Thoracic aorta (tissue), 2 donors: Measurements from ENCODE around the gene SGPL1. TPM values are rescaled to one million over a fixed set of nuclear protein-coding genes. Genes with fewer than 3 reads are reported as not detected.
"Not testable (repeated sequence)": the region's sequence is repeated elsewhere in the genome, so short reads cannot be mapped to it uniquely, and the experiment has no call there.

Experiments used
- ATAC-seq: fragments of 150-250 bp; one replicate; pipeline ENCODE4 v1.8.0; 2017; ENCODE audit warnings: low read depth; ENCODE audit not compliant: insufficient number of reproducible peaks, low FRiP score
- DNase-seq: peaks from one replicate; pipeline ENCODE4 v3.0.0-alpha.2; 2020; ENCODE audit warnings: low spot score
- H3K27ac ChIP-seq, 2 donors: fragments of 200-600 bp; sonication (generic); 1 replicate in 1 of 2; 2 replicates in 1 of 2; pipeline ENCODE4 v1.5.1; 2016; ENCODE audit warnings: mild to moderate bottlenecking in 2 of 2, moderate library complexity in 2 of 2
- H3K27me3 ChIP-seq: fragments of 200-600 bp; sonication (generic); replicated peaks from 2 replicates; pipeline ENCODE4 v1.6.0; 2016; ENCODE audit warnings: mild to moderate bottlenecking; ENCODE audit not compliant: insufficient read depth
- H3K36me3 ChIP-seq: fragments of 200-600 bp; sonication (generic); one replicate; pipeline ENCODE4 v1.5.1; 2016
- H3K4me1 ChIP-seq, 2 donors: fragments of 200-600 bp; sonication (generic); 1 replicate in 1 of 2; 2 replicates in 1 of 2; pipeline versions ENCODE4 v1.5.1 to v1.6.0; 2016; ENCODE audit warnings: low read depth in 2 of 2, mild to moderate bottlenecking in 1 of 2; ENCODE audit not compliant: control insufficient read depth in 1 of 2
- H3K4me3 ChIP-seq: fragments of 200-600 bp; sonication (generic); 2 replicates; pipeline ENCODE4 v1.5.1; 2016; ENCODE audit warnings: mild to moderate bottlenecking
- H3K9me3 ChIP-seq: fragments of 200-600 bp; sonication (generic); 2 replicates; pipeline ENCODE4 v1.5.1; 2016
- CTCF ChIP-seq: fragments of 200-600 bp; sonication (generic); IDR thresholded peaks from one replicate; pipeline ENCODE4 v1.5.1; 2019; ENCODE audit warnings: antibody characterized with exemption
- total RNA-seq, 2 donors: library from RNA; depleted of rRNA; stranded (reverse); fragments of >200 nt; gene quantifications; one replicate each; pipeline versions ENCODE4 v1.1.0 to v1.2.3, GENCODE V29; 2016

Gene SGPL1
- total RNA-seq, 2 donors from 2014 or later = 15.0 to 26.0 TPM

- no peaks in the 10 kb centered on the region for H3K36me3 ChIP-seq
- no peak overlapping the region for H3K27ac ChIP-seq
- ATAC-seq (no peak), DNase-seq (no peak)
- no peak overlapping the region for H3K4me3 ChIP-seq
- H3K4me1 ChIP-seq = no peaks in the 10 kb centered on the region
- no peaks in the 10 kb centered on the region for H3K27me3 ChIP-seq
- no peaks in the 10 kb centered on the region for H3K9me3 ChIP-seq
- TF ChIP-seq CTCF = no peak
Measured at GRCh38 chr10:70917635-70918034, 101.9 kb downstream of the SGPL1 start.

GRCh38 chr10:70918851-70919530, 103.2 kb downstream of the SGPL1 start:
- no peak for TF ChIP-seq CTCF
- ATAC-seq = no peak
- H3K9me3 ChIP-seq = no peaks in the 10 kb centered on the region
- DNase-seq = no peak
- no peak overlapping the region for H3K27ac ChIP-seq
- H3K4me1 ChIP-seq = no peaks in the 10 kb centered on the region
- H3K27me3 ChIP-seq = no peaks in the 10 kb centered on the region
- no peaks in the 10 kb centered on the region for H3K36me3 ChIP-seq
- H3K4me3 ChIP-seq = no peak overlapping the region

GRCh38 chr10:70919906-70920305, 104.2 kb downstream of the SGPL1 start:
- not testable (repeated sequence) for ATAC-seq, H3K27me3 ChIP-seq, DNase-seq

GRCh38 chr10:70920519-70920918, 104.8 kb downstream of the SGPL1 start:
- peaks cover 0 to 4% of the 10 kb centered on the region in 2 donors for H3K4me1 ChIP-seq
- no peak overlapping the region for H3K27ac ChIP-seq
- H3K27me3 ChIP-seq = no peaks in the 10 kb centered on the region
- no peak for TF ChIP-seq CTCF
- H3K4me3 ChIP-seq = no peak overlapping the region
- ATAC-seq (no peak), DNase-seq (no peak)
- no peaks in the 10 kb centered on the region for H3K9me3 ChIP-seq
- H3K36me3 ChIP-seq = no peaks in the 10 kb centered on the region

More at GRCh38 chr10:70919906-70920305, 104.2 kb downstream of the SGPL1 start:
- H3K27ac ChIP-seq, H3K36me3 ChIP-seq, H3K9me3 ChIP-seq, H3K4me3 ChIP-seq, H3K4me1 ChIP-seq: not testable (repeated sequence)

GRCh38 chr10:70921285-70921684, 105.5 kb downstream of the SGPL1 start:
- TF ChIP-seq CTCF = no peak
- Histone ChIP-seq H3K27me3 (no peaks in the 10 kb centered on the region), H3K36me3 (no peaks in the 10 kb centered on the region), H3K4me3 (no peak overlapping the region), H3K27ac (no peak overlapping the region), H3K4me1 (peaks cover under 1 to 10% of the 10 kb centered on the region in 2 donors), H3K9me3 (no peaks in the 10 kb centered on the region)
- no peak for DNase-seq
- ATAC-seq = no peak

- no peaks in the 10 kb centered on the region for H3K27me3 ChIP-seq
- peaks cover 3 to 19% of the 10 kb centered on the region in 2 donors for H3K4me1 ChIP-seq
- no peak overlapping the region for H3K4me3 ChIP-seq
- no peaks in the 10 kb centered on the region for H3K9me3 ChIP-seq
- DNase-seq (no peak), ATAC-seq (no peak)
- no peak for TF ChIP-seq CTCF
- no peak overlapping the region for H3K27ac ChIP-seq
- H3K36me3 ChIP-seq = no peaks in the 10 kb centered on the region
Measured at GRCh38 chr10:70923696-70924095, 107.9 kb downstream of the SGPL1 start.
